ENCODE results near the gene PRKD3.

- TF ChIP-seq, protein P1, sequence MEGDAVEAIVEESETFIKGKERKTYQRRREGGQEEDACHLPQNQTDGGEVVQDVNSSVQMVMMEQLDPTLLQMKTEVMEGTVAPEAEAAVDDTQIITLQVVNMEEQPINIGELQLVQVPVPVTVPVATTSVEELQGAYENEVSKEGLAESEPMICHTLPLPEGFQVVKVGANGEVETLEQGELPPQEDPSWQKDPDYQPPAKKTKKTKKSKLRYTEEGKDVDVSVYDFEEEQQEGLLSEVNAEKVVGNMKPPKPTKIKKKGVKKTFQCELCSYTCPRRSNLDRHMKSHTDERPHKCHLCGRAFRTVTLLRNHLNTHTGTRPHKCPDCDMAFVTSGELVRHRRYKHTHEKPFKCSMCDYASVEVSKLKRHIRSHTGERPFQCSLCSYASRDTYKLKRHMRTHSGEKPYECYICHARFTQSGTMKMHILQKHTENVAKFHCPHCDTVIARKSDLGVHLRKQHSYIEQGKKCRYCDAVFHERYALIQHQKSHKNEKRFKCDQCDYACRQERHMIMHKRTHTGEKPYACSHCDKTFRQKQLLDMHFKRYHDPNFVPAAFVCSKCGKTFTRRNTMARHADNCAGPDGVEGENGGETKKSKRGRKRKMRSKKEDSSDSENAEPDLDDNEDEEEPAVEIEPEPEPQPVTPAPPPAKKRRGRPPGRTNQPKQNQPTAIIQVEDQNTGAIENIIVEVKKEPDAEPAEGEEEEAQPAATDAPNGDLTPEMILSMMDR (IDR thresholded peaks at IDR 0.05): no peak
- TF ChIP-seq POLR2A (IDR thresholded peaks at IDR 0.05) (no peak), POLR2AphosphoS5 (IDR thresholded peaks at IDR 0.05) (no peak), EP300 (IDR thresholded peaks at IDR 0.05) (no peak)
Observed at GRCh38 chr2:37357069-37357468, 32.4 kb upstream of the PRKD3 start.
